H7 (cell line): ENCODE measurements around the gene ATP9A. TPM values are rescaled to one million over a fixed set of nuclear protein-coding genes. Genes with fewer than 3 reads are reported as not detected.
"Not testable (repeated sequence)": the region's sequence is repeated elsewhere in the genome, so short reads cannot be mapped to it uniquely, and the experiment has no call there.

Experiments
- DNase-seq: peaks from one replicate; pipeline ENCODE4 v3.0.0; 2012
- H3K27me3 ChIP-seq: 2 replicates; pipeline ENCODE4 v1.6.0; 2011; ENCODE audit warnings: mild to moderate bottlenecking, low read length; ENCODE audit not compliant: control insufficient read depth, insufficient read depth
- H3K36me3 ChIP-seq: replicated peaks from 2 replicates; pipeline ENCODE4 v1.5.1; 2011; ENCODE audit warnings: low read length; ENCODE audit not compliant: control insufficient read depth, insufficient read depth
- H3K4me3 ChIP-seq: 2 replicates; pipeline ENCODE4 v1.5.1; 2011; ENCODE audit warnings: low read depth, mild to moderate bottlenecking, control low read depth, low read length, moderate library complexity; ENCODE audit not compliant: insufficient read depth
- total RNA-seq: library from RNA; depleted of rRNA; stranded (reverse); fragments of >200 nt; shearing (Covaris generic); gene quantifications from 2 replicates; pipeline ENCODE4 v1.2.3, GENCODE V29; 2014

ATP9A gene
- total RNA-seq, 1 experiment from 2014 or later: 1.6 TPM

DNA sequence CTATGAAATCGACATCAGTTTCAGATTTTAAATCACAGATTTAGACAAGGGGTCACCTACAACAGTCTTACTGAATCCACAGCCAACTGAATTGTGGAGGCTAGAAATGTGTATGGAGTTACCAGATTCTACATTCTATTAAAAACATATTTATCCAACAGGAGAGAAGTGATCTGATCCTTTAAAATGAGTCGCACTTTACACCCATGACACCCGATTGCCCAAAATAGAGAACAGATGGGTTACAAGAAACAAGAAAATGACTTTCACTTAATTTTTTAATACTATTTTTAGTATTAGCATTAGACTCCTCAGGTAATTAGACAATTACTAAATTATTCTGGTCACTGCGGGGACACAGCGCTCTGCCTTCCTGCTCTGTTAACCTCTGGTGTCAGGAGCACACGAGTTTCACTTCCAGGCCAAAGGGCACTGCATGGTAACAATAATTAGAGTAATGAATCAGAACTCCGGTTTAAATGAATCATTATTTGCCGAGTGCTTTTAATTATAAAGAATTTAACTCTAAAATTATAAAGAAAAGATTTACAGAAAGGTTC lies 108.6 kb downstream of the ATP9A start:
- Histone ChIP-seq H3K4me3 (no peak overlapping the region), H3K27me3 (no peaks in the 10 kb centered on the region), H3K36me3 (no peaks in the 10 kb centered on the region)
- DNase-seq: no peak

DNA sequence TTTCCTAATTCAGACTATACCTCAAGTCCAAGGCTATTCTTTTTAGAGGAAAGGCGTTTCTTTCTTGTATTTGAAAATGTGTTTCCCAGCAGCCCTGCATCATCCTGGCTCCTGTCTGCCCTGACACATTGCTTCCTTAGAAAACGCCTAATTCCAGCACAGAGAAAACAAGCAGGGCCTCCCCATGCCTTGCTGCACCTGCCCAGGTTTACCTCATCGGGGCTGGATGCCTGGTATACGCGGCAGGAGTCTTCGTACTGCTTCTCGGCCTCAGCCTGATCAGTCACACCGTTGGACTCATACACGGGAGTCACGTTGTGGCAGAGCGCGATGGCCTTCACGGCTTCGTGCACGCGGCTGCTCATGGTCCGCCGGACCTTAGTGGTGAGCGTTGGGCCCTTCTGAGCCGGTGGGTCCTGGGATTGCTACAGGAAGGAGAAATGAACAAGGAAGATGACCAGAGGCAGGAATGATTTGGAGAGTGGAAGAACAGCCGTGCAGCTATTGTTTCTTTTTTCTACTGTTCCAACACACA lies 111.4 kb downstream of the ATP9A start:
- no peak for DNase-seq
- no peaks in the 10 kb centered on the region for H3K36me3 ChIP-seq
- no peaks in the 10 kb centered on the region for H3K27me3 ChIP-seq
- H3K4me3 ChIP-seq: no peak overlapping the region

DNA sequence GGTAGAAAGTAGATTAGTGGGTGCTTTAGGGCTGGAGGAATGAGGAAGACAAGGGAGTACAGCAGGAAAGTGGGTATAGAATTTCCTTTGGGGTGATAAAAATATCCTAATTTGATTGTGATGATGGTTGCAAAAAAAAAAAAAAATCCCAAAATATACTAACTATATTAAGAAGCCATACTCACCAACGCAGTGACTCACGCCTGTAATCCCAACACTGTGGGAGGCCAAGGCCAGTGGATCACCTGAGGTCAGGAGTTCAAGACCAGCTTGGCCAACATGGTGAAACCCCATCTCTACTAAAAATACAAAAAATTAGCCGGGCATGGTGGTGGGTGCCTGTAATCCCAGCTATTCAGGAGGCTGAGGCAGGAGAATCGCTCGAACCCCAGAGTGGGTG lies 112.1 kb downstream of the ATP9A start:
- not testable (repeated sequence) for H3K27me3 ChIP-seq, H3K36me3 ChIP-seq, H3K4me3 ChIP-seq, DNase-seq

DNA sequence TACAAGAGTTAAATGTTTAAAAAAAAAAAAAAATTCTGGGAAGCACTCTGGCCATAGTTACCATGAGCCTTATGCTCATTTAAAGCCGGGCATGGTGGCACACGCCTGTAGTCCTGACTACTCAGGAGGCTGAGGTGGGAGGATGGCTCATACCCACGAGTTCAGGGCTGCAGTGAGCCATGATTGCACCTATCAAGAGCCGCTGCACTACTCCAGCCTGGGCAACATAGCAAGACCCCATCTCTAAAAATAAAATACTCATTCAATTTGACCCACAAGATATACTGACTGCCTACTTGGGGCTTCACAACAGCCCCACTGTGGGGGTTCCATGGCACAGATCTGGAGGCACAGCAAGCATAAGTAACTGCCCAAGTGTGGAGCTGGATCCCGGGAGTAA lies 113.7 kb downstream of the ATP9A start:
- no peak for DNase-seq
- no peaks in the 10 kb centered on the region for H3K27me3 ChIP-seq
- no peak overlapping the region for H3K4me3 ChIP-seq
- H3K36me3 ChIP-seq: no peaks in the 10 kb centered on the region

DNA sequence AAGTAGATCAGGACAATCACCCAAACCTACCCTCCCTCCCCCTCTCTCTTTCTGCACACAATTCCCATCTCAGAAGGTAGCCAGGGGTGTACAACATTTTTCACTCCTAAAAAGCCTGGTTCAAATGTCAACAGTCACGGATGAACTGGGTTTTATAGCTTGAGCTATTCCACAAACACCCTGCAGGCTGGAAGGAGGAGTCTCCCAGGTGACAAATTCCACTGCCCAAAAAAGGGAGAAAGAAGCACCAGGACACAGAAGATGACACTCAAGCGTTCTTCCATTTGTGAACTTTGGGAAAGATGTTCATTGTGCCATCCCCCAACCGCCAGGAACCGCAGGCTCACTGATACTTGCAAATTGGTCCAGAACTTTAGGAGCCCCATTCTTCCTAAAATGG lies 114.1 kb downstream of the ATP9A start:
- H3K27me3 ChIP-seq: no peaks in the 10 kb centered on the region
- no peak overlapping the region for H3K4me3 ChIP-seq
- DNase-seq: no peak
- H3K36me3 ChIP-seq: no peaks in the 10 kb centered on the region

DNA sequence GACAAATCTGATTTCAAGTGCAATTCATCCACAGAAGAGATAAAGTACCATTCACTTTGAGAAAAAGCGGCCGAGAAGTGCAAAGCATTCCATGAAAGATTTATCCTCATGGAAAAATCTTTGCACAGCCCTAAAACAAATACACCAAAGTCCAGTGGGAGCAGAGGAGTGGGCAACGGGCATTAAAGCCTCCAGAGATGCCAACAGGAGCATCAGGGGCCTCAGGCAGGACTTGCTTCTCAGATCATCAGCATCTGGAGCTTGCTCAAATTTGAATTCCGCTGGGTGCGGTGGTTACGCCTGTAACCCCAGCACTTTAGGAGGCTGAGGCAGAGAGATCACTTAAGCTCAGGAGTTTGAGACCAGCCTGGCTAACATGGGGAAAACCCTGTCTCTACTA lies 115.0 kb downstream of the ATP9A start:
- Histone ChIP-seq H3K4me3 (no peak overlapping the region), H3K36me3 (no peaks in the 10 kb centered on the region), H3K27me3 (no peaks in the 10 kb centered on the region)
- DNase-seq: no peak

DNA sequence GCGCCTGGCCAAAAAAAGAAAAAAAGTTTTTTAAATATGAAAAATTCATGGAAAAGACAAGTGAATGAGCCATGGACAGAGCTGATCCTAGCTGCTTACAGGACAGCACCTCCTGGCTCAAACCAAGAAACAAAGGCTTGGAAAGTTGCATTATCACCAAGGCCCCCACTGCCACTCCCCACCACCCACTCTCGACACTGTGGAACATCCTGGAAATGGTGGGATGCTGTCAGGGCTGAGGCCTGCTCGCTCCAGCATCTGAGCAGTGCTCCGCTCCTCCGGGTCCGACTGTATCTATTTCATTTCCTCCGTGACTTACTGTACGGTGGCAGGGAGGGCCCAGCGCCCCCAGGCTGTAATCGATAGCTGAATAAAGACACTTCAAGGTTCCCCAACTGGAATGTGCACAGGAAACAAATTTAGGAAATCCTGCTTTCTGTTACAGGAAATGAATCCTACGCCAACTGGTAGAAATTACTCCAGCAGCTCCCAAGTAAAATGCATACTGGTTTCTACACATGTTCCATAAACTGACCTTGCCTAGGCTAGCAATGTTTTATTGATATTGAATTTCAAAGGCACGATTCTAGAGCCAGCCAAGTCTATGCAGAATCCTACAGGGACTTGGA lies 116.2 kb downstream of the ATP9A start:
- H3K36me3 ChIP-seq: no peaks in the 10 kb centered on the region
- DNase-seq: no peak
- no peak overlapping the region for H3K4me3 ChIP-seq
- H3K27me3 ChIP-seq: no peaks in the 10 kb centered on the region

DNA sequence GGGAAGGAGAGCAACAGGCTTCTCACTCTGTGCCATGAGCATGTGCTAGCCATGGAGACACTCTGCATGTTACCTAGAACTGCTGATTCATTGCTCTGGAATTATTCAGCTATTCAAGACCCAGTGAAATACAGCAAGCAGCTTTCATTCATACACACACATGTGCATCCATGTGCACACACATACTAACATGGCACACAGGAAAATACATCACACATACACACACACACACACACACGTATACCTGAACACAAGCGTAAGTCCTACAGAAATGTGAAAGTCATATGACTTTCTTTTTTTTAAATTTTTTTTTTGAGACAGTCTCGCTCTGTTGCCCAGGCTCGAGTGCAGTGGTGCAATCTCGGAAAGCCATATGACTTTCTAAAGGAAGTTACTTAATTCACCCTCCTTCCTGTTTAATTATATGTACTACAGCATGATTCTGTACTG lies 117.5 kb downstream of the ATP9A start:
- no peak overlapping the region for H3K4me3 ChIP-seq
- DNase-seq: no peak
- H3K27me3 ChIP-seq: no peaks in the 10 kb centered on the region
- H3K36me3 ChIP-seq: no peaks in the 10 kb centered on the region

DNA sequence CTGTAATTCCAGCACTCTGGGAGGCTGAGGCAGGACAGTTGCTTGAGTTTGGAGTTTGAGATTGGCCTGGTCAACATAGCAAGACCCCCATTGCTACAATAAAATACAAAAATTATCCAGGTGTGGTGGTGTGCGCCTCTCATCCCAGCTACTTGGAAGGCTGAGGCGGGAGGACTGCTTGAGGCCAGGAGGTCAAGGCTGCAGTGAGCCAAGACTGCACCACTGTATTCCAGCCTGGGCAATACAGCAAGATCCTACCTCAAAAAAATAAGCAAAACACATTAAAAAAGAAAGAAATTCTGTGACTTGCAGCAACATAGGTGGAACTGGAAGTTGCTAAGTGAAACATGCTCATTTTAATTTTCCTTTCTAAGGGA lies 119.6 kb downstream of the ATP9A start:
- no peaks in the 10 kb centered on the region for H3K27me3 ChIP-seq
- H3K4me3 ChIP-seq: no peak overlapping the region
- no peak for DNase-seq

DNA sequence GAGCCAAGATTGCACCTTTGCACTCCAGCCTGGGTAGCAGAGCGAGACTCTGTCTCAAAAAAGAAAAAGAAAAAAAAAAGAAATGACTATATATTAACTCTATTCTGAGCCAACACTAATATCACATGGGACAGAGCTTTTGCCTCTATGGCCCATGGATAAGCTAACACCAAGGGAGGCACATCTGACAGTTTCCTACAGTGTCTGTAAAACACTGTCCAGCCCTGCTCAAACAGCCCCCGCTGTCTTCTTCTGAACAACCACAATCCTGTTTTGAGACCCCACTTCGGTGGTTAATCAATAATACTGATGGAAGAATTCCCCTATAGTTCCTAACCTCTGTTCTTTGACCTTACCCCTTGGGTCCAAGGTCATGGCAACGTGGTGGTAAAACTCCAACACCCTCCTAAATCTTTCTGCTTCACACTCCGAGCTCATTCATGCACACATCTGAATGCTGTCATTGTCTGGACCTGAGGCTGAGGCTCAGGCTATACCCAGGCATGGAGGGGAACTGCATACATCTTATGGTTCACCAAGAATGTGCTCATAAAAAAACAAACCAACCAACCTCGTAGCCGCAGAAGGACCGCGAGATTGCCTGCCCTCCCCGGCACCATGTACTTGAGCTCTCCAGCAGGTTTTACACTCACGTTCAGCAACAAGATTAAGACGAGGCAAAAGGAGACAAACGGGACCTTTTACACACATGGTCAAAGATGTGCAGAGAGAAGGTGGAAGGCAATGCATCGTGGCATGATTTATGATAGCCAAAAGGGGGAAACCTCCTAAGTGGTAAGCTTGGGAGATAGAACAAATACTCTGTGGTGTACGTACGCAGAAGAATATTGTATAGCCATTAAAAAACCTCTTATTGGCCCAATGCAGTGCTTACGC lies 120.3 kb downstream of the ATP9A start:
- DNase-seq: no peak
- H3K36me3 ChIP-seq: no peaks in the 10 kb centered on the region
- no peak overlapping the region for H3K4me3 ChIP-seq
- H3K27me3 ChIP-seq: no peaks in the 10 kb centered on the region

More for the DNA sequence above, 119.6 kb downstream of the ATP9A start:
- H3K36me3 ChIP-seq: no peaks in the 10 kb centered on the region

DNA sequence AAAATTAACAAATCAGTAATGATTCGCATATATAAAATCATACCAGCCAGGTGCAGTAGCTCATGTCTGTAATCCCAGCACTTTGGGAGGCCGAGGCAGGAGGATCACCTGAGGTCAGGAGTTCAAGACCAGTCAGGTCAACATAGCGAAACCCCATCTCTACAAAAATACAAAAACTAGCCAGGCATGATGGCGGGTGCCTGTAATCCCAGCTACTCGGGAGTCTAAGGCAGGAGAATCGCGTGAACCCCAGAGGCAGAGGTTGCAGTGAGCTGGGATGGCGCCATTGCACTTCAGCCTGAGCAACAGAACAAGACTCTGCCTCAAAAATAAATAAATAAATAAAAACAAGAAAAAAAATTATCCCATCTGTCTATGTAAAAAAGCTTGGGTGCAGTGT lies 124.4 kb downstream of the ATP9A start:
- DNase-seq, H3K4me3 ChIP-seq, H3K36me3 ChIP-seq, H3K27me3 ChIP-seq: not testable (repeated sequence)

DNA sequence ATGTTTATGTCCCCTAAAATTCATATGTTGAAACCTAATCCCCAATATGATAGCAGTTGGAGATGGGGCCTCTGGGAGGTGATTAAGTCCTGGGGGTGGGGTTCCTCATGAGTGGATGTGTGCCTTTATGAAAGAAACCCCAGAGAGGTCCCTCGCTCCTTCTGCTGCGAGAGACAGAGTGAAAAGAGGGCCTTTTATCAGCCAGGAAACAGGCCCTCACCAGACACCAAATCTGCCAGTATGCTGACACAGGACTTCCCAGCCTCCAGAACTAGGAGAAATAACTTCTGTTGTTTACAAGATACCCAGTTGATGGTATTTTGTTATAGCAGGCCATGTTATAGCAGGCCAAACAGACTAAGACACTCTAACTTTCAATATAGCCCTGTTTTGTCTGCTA lies 124.8 kb downstream of the ATP9A start:
- DNase-seq: no peak
- Histone ChIP-seq H3K27me3 (no peaks in the 10 kb centered on the region), H3K36me3 (no peaks in the 10 kb centered on the region), H3K4me3 (no peak overlapping the region)

DNA sequence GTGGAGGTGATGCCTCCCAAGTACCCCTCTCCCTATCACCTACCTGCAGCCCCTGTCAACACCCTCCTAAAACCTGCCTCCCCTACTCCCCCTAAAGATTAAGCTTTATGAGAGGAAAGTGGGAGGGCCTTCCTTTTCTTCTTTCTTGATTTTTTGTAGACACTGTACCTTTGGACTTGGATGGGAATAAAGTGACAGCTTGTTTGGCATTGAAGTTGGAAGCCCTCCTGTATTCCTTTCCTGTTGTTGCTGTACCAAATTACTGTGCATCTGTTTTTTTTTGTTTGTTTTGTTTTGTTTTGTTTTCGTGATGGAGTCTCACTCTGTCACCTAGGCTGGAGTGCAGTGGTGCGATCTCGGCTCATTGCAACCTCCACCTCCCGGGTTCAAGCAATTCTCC lies 126.3 kb downstream of the ATP9A start:
- no peaks in the 10 kb centered on the region for H3K36me3 ChIP-seq
- H3K27me3 ChIP-seq: no peaks in the 10 kb centered on the region
- H3K4me3 ChIP-seq: no peak overlapping the region
- no peak for DNase-seq

DNA sequence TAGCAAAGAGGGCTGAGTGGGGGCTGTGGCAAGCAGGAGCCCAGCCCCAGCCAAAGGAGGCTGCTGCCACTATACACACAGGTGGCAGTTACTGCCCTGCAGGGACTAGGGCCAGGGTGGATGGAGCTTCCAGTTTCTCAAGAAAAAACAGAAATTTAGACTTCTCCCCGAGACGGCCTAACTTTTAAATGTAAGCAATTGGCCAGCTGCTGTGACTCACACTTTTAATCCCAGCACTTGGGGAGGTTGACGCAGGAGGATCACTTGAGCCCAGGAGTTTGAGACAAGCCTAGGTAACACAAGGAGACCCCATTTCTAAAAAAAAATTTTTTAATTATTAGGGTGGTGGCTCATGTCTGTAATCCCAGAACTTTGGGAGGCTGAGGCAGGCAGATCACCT lies 127.4 kb downstream of the ATP9A start:
- Histone ChIP-seq H3K4me3 (no peak overlapping the region), H3K27me3 (no peaks in the 10 kb centered on the region), H3K36me3 (no peaks in the 10 kb centered on the region)
- no peak for DNase-seq
